Left renal cortex interstitium (tissue), 4 donors: ENCODE data around the gene SCRT2. TPM values are rescaled to one million over a fixed set of nuclear protein-coding genes. Genes with fewer than 3 reads are reported as not detected.

Source experiments
- DNase-seq, 4 donors: peaks; one replicate each; pipeline ENCODE4 v3.0.0-alpha.2; 2013; ENCODE audit warnings: low read depth in 4 of 4, low spot score in 2 of 4, missing footprints in 1 of 4
- polyA plus RNA-seq, 4 donors: library from polyadenylated mRNA; unstranded; fragments of 120-200 nt; gene quantifications; one replicate each; pipeline ENCODE4 v1.2.1, GENCODE V29; 2013; ENCODE audit not compliant: insufficient read length in 4 of 4

Gene SCRT2
- polyA plus RNA-seq, 4 donors: 0.07 to 0.17 (median 0.08) TPM; not detected in 1

DNA sequence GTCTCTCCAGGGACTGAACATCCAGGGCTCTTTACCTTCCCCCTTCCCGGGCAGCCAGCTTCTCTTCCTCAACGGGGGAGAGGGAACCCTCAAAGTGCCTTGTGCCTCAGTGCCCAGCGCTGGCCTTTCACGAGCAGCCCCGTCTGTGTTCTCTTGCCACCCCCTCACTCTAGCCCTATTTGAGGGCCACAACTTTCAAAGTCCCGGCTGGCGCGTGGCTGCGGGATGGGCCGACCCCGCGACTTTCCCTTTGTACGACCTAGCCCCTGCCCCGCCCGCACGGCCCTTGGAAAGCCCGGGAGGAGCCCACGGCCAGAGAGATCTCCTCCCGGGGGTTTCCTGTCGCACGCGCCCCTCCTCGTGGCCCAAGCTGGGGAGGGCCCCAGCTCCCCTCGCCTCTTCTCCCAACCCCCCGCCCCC lies 559 bp downstream of the SCRT2 start:
- no peak for DNase-seq

DNA sequence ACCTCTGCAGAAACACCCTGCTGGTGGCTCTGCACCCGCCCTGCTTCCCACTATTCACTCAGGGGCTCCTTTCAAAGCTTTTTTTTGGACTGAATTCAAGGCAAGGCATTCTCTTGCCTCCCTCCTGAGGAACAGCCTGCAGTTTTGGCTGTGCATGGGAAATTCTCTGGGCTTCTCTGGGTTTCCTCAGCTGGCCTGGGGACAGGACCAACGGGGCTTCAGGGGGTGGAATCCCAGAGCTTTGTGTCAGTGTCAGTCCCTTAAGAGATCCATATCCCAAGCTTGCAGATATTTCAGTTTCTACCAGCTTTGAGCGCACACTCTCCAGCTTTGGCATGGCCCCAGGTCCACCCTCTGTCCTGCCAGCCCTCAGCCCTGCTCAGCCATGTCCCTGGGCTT lies 2.0 kb downstream of the SCRT2 start:
- no peak for DNase-seq

DNA sequence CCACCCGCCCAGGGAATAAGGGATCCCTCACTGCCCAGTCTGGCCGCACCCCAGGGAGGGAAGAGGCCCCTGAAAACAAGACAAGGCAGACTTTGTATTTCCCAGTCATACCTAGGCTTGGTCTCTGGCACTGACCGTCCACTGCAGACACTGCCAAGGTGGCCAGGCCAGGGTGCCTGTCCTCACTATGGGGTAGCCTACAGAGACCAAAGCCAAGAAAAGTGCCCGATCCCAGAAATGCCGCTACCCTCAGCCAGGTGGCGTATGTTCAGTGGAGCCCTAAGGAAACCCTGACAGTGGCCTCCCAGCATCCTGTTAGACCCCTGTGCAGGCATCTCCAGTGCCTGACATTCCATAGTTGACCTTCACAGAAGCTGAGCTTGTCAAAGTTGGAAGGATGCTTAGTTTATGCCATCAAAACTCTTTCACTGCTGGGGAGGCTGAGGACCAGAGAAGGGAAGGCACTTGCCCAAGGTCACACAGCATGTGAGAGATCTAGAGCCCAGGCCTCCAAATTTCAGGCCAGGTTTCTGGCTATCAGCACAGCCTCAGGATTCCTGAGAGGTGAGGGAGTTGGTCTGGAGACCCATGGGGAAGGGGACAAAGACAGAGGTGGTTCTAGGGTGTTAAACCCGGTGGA lies 2.5 kb downstream of the SCRT2 start:
- no peak for DNase-seq

DNA sequence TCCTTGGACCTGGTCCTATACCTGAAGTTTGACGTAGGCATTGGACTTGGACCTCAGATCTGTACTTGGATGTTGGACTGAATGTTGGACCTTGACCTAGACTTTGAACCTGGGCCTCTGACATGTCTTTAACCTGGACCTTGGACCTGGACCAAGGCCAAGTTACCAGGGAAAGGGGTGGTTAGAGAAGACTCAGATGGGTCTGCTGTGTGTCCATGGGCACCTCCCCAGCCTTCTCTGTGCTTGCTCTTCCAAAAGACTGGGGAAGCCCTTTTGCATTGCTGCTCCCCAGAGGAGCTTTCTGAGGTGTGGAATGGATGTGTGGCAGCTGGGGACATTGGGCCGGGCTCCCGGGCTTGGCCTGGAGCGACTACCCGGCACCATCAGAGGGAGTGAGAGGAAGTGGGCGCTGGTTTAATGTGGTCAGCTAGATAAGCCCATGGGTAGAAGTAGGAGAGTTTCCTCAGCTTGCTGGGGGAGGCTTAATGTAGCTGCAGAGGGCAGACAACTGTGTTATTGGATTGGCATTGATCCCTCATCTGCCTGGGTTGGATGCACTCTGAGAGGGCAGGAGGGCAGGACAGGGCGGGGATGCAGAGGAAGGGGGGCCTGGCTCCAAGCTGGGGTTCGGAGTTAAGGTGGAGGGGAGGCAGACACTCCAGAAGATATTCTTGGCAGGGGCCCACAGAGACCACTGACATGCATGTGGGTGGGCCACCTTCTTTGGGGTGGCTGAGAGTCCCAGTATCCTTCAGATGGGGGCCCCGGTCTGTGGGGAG lies 4.2 kb downstream of the SCRT2 start:
- DNase-seq: no peak

DNA sequence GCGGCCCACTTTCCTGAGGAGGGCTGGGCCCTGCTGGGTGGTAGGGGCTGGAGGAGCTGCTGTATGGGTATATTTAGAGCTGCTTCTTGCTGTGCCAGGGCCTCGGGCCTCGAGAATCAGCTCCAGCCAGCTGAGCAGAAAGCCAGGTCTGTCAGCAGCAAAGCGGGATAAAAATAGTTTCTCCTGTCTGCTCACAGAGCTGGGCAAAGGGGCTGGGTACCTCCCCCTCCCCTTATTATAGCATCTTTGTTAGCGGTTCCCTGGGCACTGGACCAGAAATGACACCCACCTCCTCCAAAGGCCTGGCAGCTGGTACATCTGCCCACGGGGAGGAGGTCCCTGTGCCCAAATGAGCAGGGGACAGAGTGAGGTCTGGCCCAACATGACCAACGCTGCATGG lies 6.0 kb downstream of the SCRT2 start:
- no peak for DNase-seq

DNA sequence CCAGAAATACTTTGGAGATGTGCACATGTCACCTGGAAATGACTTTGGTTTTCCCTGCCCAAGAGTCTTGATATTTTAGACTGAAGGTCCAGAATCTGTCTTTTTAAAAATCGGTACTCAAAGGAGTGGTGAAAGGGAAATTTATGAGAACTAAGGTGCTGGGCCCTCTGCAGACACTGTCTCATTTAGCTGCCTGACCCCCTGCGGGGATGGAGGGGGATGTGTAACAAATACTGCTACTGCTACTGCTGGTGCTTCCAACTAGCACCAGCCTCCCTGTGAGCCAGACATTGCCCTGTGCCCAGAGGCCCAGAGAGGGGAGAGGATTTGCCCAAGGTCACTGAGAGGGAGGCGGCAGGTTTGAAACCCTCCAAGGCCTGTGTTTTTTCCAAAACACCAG lies 7.0 kb downstream of the SCRT2 start:
- DNase-seq: no peak

DNA sequence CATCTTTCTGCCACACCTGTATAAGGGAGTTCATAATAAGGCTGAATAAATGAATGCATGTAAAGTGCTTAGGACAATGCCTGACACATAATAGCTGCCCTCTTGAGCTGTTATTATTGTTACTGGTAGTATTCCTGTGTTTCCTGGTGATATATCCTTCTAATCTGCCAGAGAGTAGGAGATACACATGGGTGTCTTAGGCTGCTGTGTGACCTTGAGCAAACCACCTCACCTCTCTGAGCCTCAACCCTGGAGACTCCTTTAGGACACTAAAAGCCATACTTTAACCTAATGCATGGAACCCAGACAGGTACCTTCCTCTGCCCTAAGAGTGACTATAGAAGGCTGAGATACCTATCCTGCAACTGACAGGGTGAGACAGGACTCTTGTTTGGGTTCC lies 7.6 kb downstream of the SCRT2 start:
- no peak for DNase-seq

DNA sequence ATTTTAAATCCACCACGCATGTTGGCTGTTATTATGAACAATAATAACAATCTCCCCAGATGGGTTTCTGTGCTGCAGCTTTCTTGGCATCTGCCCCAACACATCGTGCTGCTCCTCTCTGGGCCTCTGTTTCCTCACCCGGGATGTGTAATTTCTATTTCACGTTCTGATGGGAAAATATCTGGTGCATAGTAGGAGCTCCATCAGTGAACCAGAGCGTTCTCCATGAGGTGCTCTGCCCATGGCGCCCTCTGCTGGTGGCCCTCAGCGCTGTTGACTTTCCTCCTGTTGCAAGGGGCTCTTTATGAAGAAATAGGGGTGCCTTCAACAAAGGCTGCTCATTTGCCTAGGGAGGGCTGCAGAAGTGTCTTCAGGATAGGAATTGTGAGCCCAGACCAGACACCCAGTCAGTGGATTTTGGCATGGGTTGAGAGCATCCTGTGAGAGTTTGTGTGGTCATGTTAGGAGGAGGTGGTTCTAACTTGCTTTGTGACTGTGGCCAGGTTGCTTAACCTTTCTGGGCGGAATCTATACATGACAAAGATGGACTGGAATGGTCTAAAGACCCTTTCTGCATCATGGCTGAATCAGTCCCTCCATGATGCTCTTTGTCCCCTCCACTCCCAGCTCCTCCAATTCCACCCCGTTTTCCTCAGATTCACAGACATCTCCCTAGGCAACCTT lies 8.1 kb downstream of the SCRT2 start:
- no peak for DNase-seq

DNA sequence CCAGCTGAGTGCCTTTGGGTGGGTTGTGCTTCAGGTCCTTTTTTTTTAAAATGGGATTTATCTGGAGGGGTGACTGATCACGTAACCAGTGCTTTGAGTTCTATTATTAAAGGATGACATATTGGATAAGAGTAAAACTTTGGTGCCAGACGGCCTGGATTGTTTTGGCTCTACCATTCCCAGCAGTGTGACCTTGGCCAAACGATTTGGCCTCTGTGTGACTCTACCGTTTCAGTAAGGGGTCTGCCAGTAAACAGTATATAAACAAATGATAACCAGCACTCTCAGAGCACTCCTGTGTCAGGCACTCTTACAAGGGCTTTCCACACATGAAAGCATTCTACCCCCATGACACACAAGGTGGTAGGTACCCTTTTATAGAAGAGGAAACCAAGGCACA lies 8.7 kb downstream of the SCRT2 start:
- no peak for DNase-seq

DNA sequence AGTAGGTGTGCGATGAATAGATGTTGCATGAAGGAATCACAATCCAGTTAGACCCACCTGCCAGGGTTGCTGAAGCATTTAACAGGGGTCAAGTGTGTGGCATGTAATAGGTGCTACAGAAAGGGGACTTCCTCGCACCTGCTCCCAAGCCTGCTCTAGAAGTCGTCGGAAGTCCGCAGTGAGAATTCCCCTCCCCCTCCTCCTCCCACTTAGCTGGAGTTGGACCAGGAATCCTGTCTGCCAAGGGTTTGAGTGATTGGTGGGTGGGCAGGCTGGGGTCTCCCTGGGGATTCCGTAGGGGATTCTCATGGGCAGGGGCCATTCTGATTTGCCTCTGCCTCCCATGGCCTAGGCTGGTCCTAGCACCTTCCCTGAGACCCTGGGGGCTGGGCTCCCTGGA lies 10.3 kb downstream of the SCRT2 start:
- DNase-seq: no peak

DNA sequence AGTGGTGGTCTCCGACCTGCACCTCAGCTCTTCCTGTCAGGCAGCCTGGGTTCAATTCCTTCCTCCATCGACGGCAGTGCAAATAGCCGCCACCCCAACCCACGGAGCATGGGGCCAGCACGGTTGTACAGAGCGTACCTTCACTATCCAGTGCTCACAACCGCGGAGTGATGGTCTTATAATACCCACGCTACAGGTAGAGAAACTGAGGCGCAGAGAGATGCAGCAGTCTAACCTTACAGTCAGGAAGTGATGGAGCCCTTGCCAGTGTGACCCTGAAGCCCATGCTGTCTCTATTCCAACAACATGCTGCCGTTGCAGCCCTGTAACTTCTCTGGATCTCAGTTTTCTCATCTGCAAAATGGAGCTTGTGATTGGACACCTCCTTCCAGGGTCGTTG lies 11.0 kb downstream of the SCRT2 start:
- DNase-seq: no peak

DNA sequence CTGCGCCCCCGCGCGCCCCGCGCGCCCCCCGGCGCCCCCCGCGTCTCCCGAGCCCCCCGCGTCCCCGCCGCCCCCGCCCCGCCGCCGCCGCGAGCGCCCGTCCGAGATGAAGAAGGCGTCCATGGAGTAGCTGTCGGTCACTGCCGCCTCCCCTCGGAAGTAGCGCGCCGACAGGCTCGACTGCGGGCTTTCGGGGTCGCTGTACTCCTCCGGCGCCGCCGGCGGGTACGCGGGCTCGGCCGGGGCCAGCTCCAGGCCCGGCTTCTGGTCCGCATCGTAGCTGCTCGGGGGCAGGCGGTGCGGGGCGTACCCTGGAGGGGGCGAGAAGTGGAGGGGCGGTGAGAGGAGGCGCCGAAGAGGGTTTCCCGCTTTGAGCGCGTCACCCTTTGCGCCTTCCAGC lies 11.5 kb downstream of the SCRT2 start:
- DNase-seq: no peak

DNA sequence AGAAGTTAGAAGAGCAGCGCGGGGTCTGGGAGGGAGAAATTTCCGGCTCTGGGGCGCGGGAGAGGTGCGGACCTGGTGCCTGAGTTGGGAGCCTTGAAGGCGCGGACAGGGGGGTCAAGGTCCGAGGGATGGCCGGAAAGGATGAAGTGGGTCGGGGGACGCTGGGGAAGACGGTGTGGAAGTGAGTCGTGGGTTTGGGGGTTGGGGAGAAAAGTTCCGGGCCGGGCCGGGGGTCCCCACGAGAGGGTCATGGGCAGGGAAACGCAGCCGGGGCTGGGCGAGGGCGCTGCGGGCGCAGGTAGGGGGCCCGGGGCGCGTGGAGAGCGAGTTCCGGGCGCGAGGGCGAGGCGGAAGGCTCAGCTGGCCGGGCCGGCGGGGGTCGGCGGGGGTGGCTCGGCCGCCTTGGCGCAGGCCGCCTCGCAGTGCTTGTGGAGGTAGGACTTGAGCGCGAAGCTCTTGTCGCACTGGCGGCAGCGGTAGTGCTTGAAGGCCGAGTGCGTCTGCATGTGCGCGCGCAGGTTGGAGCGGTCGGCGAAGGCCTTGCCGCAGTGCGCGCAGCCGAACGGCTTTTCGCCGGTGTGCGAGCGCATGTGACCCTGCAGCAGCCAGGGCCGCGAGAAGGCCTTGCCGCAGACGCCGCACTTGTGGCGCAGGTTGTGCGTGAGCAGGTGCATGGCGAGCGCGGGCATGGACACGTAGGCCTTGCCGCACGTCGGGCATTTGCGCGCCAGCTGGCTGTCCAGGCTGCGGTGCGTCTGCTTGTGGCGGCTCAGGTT lies 12.1 kb downstream of the SCRT2 start:
- no peak for DNase-seq

DNA sequence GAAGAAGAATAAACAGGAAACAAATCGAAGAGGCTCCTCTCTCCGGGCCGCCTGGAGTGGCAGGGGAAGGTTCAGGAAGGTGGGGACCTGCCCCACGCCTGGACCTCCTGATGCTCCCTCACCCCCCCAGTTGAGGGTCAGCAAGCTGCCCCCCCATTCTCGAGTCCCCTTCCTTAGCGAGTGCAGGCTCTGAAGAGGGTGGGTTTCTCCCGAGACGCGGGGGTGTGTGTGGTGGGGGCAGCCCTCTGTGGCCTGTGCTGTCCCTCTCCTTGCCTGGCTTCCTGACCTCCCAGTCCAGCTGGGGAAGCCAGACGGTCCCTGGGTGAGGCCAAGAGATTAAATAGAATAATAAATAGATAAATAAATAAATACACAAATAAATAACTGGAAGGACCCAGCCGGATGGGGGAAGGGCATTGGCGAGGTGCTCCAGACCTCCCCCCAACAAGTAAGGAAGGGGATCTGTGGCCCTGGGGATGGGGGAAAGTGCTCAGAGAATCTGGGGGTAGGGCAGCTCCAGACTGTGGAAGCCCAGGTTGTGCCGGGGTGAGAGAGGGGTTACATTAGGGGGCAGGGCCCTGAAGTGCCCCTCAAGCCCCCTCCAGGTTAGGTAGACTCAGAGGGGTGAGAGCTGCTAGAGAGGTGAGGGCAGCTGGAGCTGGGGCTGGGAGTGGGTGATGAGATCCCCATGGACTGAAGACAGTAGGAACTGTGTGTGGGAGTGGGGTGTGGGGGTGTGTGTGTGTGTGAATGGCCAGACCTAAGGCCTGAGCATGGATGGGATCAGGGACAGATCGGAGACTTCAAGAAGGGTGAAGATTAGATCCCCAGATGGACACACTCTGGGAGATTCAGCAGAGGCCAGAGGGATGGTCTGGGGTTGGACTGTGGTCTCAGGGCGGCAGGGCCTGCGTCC lies 13.1 kb downstream of the SCRT2 start:
- no peak for DNase-seq

DNA sequence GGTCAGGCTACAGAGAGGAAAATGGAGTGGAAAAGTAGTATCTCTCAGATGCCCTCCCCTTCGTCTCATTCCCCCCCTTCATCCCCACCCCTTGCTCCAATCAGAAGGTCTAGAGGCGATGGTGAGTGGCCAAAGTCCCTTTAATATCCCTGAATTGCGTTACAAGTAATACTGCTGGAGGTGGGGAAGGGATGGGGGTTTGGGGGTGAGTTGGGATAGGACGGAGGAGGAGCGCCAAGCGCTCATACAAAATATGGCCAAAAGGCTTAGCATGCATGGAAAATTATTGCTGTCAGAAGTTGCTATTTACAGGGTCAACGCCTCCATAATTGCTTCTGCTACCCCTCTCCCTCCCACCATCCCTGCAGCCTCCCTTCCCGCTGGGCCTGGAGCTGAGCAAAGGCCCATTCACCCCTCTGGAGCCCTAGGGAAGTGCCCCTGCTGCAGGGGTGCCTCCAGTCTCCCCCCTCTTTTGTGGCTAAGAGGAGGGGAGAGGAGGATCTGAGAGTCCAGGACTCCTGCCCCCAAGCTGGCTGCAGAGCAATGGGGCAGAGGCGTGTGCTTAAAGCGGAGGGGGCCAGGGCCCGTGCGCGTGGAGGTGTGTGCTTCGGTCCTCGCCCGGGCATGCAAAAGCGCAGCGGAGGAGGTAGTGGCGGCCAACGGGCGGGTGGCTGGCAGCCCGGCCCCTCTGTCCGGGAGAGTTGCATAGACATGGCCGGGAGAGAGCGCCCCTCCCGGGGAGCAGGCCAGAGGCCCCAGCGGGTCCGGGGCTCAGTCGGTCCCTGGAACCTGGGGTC lies 13.9 kb downstream of the SCRT2 start:
- no peak for DNase-seq

DNA sequence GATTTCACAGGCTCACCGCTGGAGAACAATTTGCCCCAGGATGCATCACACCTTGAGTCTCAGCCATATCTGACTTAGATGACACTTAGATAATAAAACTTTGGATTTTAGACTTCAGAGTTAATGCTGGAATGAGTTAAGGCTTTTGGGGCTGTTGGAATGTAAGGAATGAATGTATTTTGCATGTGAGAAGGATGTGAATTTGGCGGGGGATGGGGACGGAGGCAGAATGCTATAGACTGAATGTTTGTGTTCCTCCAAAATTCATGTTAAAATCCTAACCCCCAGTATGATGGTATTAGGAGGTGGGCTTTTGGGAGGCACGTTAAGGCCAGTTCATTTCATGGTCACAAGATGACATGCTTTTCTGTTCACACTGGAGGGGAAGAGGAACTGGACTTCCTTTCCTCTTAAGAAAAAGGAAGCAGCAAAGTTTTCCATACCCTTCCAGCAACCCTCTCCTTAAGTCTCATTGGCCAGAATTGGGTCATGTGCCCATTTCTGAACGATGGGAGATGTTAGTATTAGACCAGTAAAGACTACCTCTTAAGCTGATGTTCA lies 16.8 kb downstream of the SCRT2 start:
- DNase-seq: no peak

DNA sequence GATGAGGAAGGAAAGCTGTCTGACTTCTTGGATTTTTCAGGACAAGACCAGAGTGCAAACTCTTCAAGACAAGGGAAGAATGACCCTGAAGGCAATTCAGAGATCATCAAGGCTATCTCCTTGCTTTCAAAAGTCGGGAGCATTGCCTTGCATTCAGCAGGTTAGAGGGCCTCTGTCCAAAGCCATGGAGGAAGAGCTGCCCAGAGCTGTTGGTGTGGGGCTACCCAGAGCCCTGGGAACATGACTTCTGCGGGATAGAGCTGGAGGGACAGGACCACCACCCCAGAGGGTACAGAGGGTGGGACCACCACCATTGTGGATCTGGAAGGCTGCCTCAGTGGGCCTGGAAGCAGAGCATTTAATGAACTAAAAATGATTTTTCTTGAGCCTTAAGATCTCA lies 17.4 kb downstream of the SCRT2 start:
- DNase-seq: no peak

DNA sequence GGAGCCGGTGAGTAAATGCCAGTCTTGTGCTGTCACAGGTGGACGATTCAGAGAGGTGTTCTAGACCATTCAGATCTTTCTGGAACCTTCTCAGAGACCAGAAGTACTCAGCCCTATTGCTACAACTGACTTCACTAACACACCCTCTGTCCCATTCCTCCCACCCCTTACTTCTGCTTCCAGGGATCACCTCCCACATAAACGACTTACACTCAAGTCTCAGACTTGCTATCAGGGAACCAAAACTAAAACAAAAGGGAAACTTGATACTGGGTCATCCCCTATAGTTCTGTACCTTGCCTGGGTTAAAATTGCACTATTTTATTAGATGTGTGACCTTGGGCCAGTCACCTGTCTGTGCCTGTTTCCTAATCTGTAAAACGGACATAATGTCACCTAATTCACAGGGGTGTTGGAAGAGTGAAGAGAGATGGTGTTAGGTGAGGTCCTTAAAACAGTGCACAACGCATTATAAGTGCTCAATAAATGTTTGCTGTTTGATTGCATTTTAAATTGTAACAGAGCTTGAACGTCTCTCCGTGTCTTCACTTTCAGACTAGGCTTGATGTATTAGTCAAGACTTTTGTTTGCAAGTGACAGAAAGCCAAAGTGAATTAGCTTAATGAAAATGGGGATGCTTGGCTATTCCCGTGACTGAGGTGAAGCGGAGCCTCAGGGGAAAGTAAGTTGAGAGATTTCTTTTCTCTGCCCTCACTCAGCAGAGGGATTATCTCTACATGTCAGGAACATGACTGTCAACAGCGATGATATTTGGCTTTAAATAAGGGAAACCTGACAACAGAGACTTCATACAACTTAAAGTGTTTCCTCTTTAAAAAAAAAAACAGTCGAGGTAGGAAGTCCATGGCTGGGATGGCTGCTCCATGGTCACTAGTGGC lies 19.6 kb downstream of the SCRT2 start:
- no peak for DNase-seq
